ENCODE measurements around the gene ABHD10. TPM values are rescaled to one million over a fixed set of nuclear protein-coding genes. Genes with fewer than 3 reads are reported as not detected.

ABHD10 gene
- total RNA-seq, 1 experiment from 2014 or later: 91.0 TPM

- no peak for DNase-seq (ENCODE audit: low spot score)
Measured at GRCh38 chr3:111965484-111965883, 13.3 kb upstream of the ABHD10 start.

- DNase-seq (ENCODE audit: low spot score): peak; percentile 29
Measured at GRCh38 chr3:111967068-111967467, 11.8 kb upstream of the ABHD10 start.

- peak; percentile 88 for DNase-seq (ENCODE audit: low spot score)
Measured at GRCh38 chr3:111967651-111968274, 11.1 kb upstream of the ABHD10 start.

- DNase-seq (ENCODE audit: low spot score): no peak
Measured at GRCh38 chr3:111968319-111969054, 10.3 kb upstream of the ABHD10 start.

GRCh38 chr3:111970376-111970775, 8.4 kb upstream of the ABHD10 start:
- no peak for DNase-seq (ENCODE audit: low spot score)

- no peak for DNase-seq (ENCODE audit: low spot score)
Measured at GRCh38 chr3:111971533-111972130, 7.2 kb upstream of the ABHD10 start.

GRCh38 chr3:111972891-111973290, 5.9 kb upstream of the ABHD10 start:
- DNase-seq (ENCODE audit: low spot score): no peak

GRCh38 chr3:111975131-111975530, 3.7 kb upstream of the ABHD10 start:
- DNase-seq (ENCODE audit: low spot score): no peak

GRCh38 chr3:111976254-111976653, 2.6 kb upstream of the ABHD10 start:
- DNase-seq (ENCODE audit: low spot score): no peak

- no peak for DNase-seq (ENCODE audit: low spot score)
Measured at GRCh38 chr3:111979434-111980038, 710 bp downstream of the ABHD10 start.

GRCh38 chr3:111980716-111981456, 2.1 kb downstream of the ABHD10 start:
- DNase-seq (ENCODE audit: low spot score): no peak

GRCh38 chr3:111981457-111981763, 2.6 kb downstream of the ABHD10 start:
- no peak for DNase-seq (ENCODE audit: low spot score)

- no peak for DNase-seq (ENCODE audit: low spot score)
Measured at GRCh38 chr3:111984636-111985298, 5.9 kb downstream of the ABHD10 start.

GRCh38 chr3:111986800-111987199, 8.0 kb downstream of the ABHD10 start:
- no peak for DNase-seq (ENCODE audit: low spot score)

GRCh38 chr3:111989061-111989678, 10.3 kb downstream of the ABHD10 start:
- peak; percentile 56 for DNase-seq (ENCODE audit: low spot score)

- DNase-seq (ENCODE audit: low spot score): no peak
Measured at GRCh38 chr3:111993038-111993437, 14.2 kb downstream of the ABHD10 start.

- DNase-seq (ENCODE audit: low spot score): no peak
Measured at GRCh38 chr3:111998636-111999483, 20.0 kb downstream of the ABHD10 start, which contains the start of gene TAGLN3. TSS of gene TAGLN3 (plus strand) at chr3:111998922. CDS start at chr3:111999423, 501 bp downstream.

GRCh38 chr3:111999484-112000324, 20.9 kb downstream of the ABHD10 start:
- DNase-seq (ENCODE audit: low spot score): no peak

- DNase-seq (ENCODE audit: low spot score): no peak
Measured at GRCh38 chr3:112000367-112000771, 21.5 kb downstream of the ABHD10 start.

Measured in A172 (cell line).